ENCODE results near the gene IRF4.

The IRF4 gene

DNA sequence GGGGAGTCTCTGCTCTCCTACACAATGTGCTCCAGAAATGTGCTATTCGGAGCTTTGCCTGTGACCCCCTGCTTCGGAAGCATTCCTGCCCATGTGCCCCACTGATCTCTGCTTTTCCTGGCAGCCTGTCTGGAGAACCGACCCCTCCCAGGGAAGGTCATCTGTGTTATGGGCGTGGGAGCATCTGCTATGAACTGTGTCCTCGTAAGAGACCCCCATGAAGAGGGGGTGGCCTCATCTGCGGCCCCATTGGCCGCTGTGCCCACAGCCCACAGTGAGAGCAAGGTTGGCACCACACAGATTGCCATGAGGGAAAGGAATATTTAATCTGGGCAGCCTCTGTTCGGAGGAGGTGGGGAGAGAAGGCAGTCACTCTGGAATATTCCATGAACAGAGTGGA is 32.7 kb upstream of the IRF4 start:
- H3K27me3 ChIP-seq (replicated peaks; ENCODE audit: insufficient read depth, low read length) = no peaks in the 10 kb centered on the region
- H3K9me3 ChIP-seq (replicated peaks; ENCODE audit: insufficient read depth, low read length) = no peaks in the 10 kb centered on the region
- no peak for DNase-seq
- H3K9me2 ChIP-seq (replicated peaks; ENCODE audit: insufficient read depth, low read length) = no peaks in the 10 kb centered on the region
- H3F3A ChIP-seq (ENCODE audit: insufficient read depth, low read length) = no peaks in the 10 kb centered on the region
- no peaks in the 10 kb centered on the region for H3K79me2 ChIP-seq (ENCODE audit: low read length)
- H3K9ac ChIP-seq (ENCODE audit: low read length) = no peak overlapping the region
- H4K20me1 ChIP-seq (ENCODE audit: insufficient read depth, low read length) = no peaks in the 10 kb centered on the region
- no peak for TF ChIP-seq EZH2phosphoT487 (IDR thresholded peaks at IDR 0.05; ENCODE audit: low read length)
- TF ChIP-seq, protein P1, sequence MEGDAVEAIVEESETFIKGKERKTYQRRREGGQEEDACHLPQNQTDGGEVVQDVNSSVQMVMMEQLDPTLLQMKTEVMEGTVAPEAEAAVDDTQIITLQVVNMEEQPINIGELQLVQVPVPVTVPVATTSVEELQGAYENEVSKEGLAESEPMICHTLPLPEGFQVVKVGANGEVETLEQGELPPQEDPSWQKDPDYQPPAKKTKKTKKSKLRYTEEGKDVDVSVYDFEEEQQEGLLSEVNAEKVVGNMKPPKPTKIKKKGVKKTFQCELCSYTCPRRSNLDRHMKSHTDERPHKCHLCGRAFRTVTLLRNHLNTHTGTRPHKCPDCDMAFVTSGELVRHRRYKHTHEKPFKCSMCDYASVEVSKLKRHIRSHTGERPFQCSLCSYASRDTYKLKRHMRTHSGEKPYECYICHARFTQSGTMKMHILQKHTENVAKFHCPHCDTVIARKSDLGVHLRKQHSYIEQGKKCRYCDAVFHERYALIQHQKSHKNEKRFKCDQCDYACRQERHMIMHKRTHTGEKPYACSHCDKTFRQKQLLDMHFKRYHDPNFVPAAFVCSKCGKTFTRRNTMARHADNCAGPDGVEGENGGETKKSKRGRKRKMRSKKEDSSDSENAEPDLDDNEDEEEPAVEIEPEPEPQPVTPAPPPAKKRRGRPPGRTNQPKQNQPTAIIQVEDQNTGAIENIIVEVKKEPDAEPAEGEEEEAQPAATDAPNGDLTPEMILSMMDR (IDR thresholded peaks at IDR 0.05; ENCODE audit: low read length) = no peak
- TF ChIP-seq EZH2 (optimal IDR thresholded peaks at IDR 0.05; ENCODE audit: low read depth, low read length) = no peak
- no peak overlapping the region for H3K4me3 ChIP-seq (ENCODE audit: low read length)
- no peaks in the 10 kb centered on the region for H3K4me1 ChIP-seq (ENCODE audit: low read length)
- no peak overlapping the region for H3K4me2 ChIP-seq (ENCODE audit: low read depth, low read length)
- no peak overlapping the region for H2AFZ ChIP-seq (ENCODE audit: low read length)
- no peak overlapping the region for H3K27ac ChIP-seq (ENCODE audit: low read length)
- H3K36me3 ChIP-seq (replicated peaks; ENCODE audit: insufficient read depth, low read length) = no peaks in the 10 kb centered on the region

DNA sequence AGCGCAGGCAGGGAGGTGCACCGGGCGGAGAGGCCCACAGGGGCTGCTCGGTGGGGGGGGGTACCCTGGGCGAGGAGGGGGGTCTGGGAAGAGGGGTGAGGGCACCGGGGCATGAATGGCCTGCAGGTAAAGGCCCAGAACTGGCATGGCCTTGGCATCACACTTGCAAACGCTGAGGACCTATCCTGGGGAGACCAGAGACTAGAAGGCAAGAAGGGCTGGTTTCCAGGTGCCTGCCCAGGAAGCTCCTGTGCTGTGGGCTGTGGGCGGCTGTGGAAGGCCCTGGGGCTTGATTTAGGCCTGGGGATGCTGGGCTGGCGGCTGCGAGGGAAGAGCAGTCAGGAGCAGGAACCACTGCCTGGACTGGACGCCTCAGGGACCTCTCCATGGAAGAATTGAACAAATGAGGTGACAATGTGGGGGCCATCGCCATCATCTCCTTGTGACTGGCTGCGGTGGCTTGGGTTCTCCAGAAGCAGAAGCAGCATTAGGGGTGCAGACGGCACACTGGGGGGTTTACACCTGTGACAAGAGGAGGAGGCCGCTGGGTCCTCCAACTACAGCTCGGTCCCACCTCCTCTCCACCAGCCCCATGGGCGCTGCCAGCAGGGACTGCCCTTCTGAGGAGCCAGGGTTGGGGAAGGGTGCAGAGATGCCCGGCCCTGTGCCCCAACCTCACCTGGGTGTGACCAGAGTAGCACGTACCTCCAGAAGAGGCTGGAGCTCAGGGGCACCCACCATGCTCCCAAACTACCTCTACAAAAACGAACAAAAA is 32.1 kb upstream of the IRF4 start:
- no peaks in the 10 kb centered on the region for H3F3A ChIP-seq (ENCODE audit: insufficient read depth, low read length)
- no peaks in the 10 kb centered on the region for H3K9me2 ChIP-seq (replicated peaks; ENCODE audit: insufficient read depth, low read length)
- no peaks in the 10 kb centered on the region for H4K20me1 ChIP-seq (ENCODE audit: insufficient read depth, low read length)
- no peak for DNase-seq
- H2AFZ ChIP-seq (ENCODE audit: low read length) = no peak overlapping the region
- no peak overlapping the region for H3K4me3 ChIP-seq (ENCODE audit: low read length)
- TF ChIP-seq EZH2phosphoT487 (IDR thresholded peaks at IDR 0.05; ENCODE audit: low read length) (no peak), EZH2 (optimal IDR thresholded peaks at IDR 0.05; ENCODE audit: low read depth, low read length) (no peak)
- TF ChIP-seq, protein P1 (IDR thresholded peaks at IDR 0.05; ENCODE audit: low read length) = no peak
- H3K36me3 ChIP-seq (replicated peaks; ENCODE audit: insufficient read depth, low read length) = no peaks in the 10 kb centered on the region
- no peaks in the 10 kb centered on the region for H3K27me3 ChIP-seq (replicated peaks; ENCODE audit: insufficient read depth, low read length)
- H3K79me2 ChIP-seq (ENCODE audit: low read length) = no peaks in the 10 kb centered on the region
- no peaks in the 10 kb centered on the region for H3K9me3 ChIP-seq (replicated peaks; ENCODE audit: insufficient read depth, low read length)
- no peak overlapping the region for H3K27ac ChIP-seq (ENCODE audit: low read length)
- no peak overlapping the region for H3K9ac ChIP-seq (ENCODE audit: low read length)
- no peaks in the 10 kb centered on the region for H3K4me1 ChIP-seq (ENCODE audit: low read length)
- H3K4me2 ChIP-seq (ENCODE audit: low read depth, low read length) = no peak overlapping the region

DNA sequence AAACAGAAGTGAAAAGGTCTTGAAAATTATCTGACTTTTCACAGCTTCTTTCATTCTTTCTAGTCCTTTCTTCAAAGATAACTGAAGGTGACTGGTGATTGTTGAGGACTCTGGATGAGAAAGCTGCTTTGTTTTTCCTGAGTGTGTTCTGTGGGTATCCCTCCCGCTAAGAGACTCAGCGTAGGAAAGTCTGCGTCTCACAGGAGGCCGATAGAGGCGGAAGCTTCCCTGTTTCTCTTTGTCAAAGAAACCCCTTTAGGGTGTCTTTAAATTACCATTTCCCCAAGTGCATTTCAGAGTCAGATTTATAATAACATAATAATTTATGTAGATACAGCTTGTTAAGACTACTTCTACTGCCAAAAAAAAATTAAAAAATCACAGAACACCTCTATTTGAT is 31.2 kb upstream of the IRF4 start:
- no peaks in the 10 kb centered on the region for H3F3A ChIP-seq (ENCODE audit: insufficient read depth, low read length)
- no peak overlapping the region for H3K27ac ChIP-seq (ENCODE audit: low read length)
- no peak overlapping the region for H3K4me3 ChIP-seq (ENCODE audit: low read length)
- no peaks in the 10 kb centered on the region for H4K20me1 ChIP-seq (ENCODE audit: insufficient read depth, low read length)
- H3K36me3 ChIP-seq (replicated peaks; ENCODE audit: insufficient read depth, low read length) = no peaks in the 10 kb centered on the region
- H3K4me2 ChIP-seq (ENCODE audit: low read depth, low read length) = no peak overlapping the region
- no peaks in the 10 kb centered on the region for H3K9me2 ChIP-seq (replicated peaks; ENCODE audit: insufficient read depth, low read length)
- H3K79me2 ChIP-seq (ENCODE audit: low read length) = no peaks in the 10 kb centered on the region
- H3K4me1 ChIP-seq (ENCODE audit: low read length) = no peaks in the 10 kb centered on the region
- no peaks in the 10 kb centered on the region for H3K27me3 ChIP-seq (replicated peaks; ENCODE audit: insufficient read depth, low read length)
- no peak overlapping the region for H3K9ac ChIP-seq (ENCODE audit: low read length)
- no peak overlapping the region for H2AFZ ChIP-seq (ENCODE audit: low read length)
- no peak for DNase-seq
- TF ChIP-seq, protein P1 (IDR thresholded peaks at IDR 0.05; ENCODE audit: low read length) = no peak
- TF ChIP-seq EZH2phosphoT487 (IDR thresholded peaks at IDR 0.05; ENCODE audit: low read length) = no peak
- no peak for TF ChIP-seq EZH2 (optimal IDR thresholded peaks at IDR 0.05; ENCODE audit: low read depth, low read length)
- H3K9me3 ChIP-seq (replicated peaks; ENCODE audit: insufficient read depth, low read length) = no peaks in the 10 kb centered on the region

Data from MM.1S (cell line).